Stomach smooth muscle (tissue), 2 donors: ENCODE measurements around the gene FADS6.

Experiments
- H3K27ac ChIP-seq: one replicate; pipeline ENCODE4 v1.7.0; 2013; ENCODE audit warnings: mild to moderate bottlenecking, low read length, inconsistent platforms
- H3K27me3 ChIP-seq, 2 donors: one replicate each; pipeline ENCODE4 v1.7.0; 2013; ENCODE audit warnings: low read length in 2 of 2; ENCODE audit not compliant: insufficient read depth in 2 of 2, control insufficient read depth in 1 of 2
- H3K36me3 ChIP-seq, 2 donors: one replicate each; pipeline ENCODE4 v1.7.0; 2013; ENCODE audit warnings: low read length in 2 of 2; ENCODE audit not compliant: control insufficient read depth in 2 of 2, insufficient read depth in 2 of 2
- H3K4me1 ChIP-seq: one replicate; pipeline ENCODE4 v1.7.0; 2013; ENCODE audit warnings: low read length; ENCODE audit not compliant: control insufficient read depth, insufficient read depth
- H3K4me3 ChIP-seq, 2 donors: one replicate each; pipeline ENCODE4 v1.7.0; 2013; ENCODE audit warnings: low read length in 2 of 2
- H3K9ac ChIP-seq, 2 donors: one replicate each; pipeline ENCODE4 v1.7.0; 2013; ENCODE audit warnings: low read length in 2 of 2, mild to moderate bottlenecking in 1 of 2
- H3K9me3 ChIP-seq, 2 donors: one replicate each; pipeline ENCODE4 v1.7.0; 2013; ENCODE audit warnings: low read length in 2 of 2; ENCODE audit not compliant: control insufficient read depth in 2 of 2
- donor health status: healthy.
- donor health status: Pancreatic carcinoma.

FADS6 gene

GRCh38 chr17:74858672-74859458 is 34.6 kb downstream of the FADS6 start:
- Histone ChIP-seq H3K9ac (no peak overlapping the region), H3K9me3 (no peaks in the 10 kb centered on the region)

GRCh38 chr17:74857191-74857590 is 36.2 kb downstream of the FADS6 start:
- no peak overlapping the region for H3K27ac ChIP-seq
- H3K36me3 ChIP-seq, result no peaks in the 10 kb centered on the region
- peaks cover 25% of the 10 kb centered on the region for H3K4me1 ChIP-seq
- H3K9ac ChIP-seq, result no peak overlapping the region
- no peak overlapping the region for H3K4me3 ChIP-seq
- H3K27me3 ChIP-seq, result peaks cover 61 to 84% of the 10 kb centered on the region in 2 donors
- H3K9me3 ChIP-seq, result no peaks in the 10 kb centered on the region

More at GRCh38 chr17:74858672-74859458, 34.6 kb downstream of the FADS6 start:
- H3K4me3 ChIP-seq, result no peak overlapping the region
- H3K27me3 ChIP-seq, result peaks cover 57 to 70% of the 10 kb centered on the region in 2 donors
- peaks cover 21% of the 10 kb centered on the region for H3K4me1 ChIP-seq
- H3K36me3 ChIP-seq, result no peaks in the 10 kb centered on the region
- H3K27ac ChIP-seq, result no peak overlapping the region

- Histone ChIP-seq H3K27me3 (peaks cover 61 to 87% of the 10 kb centered on the region in 2 donors), H3K36me3 (no peaks in the 10 kb centered on the region), H3K9ac (no peak overlapping the region), H3K4me3 (no peak overlapping the region), H3K27ac (no peak overlapping the region), H3K9me3 (no peaks in the 10 kb centered on the region), H3K4me1 (peaks cover 18% of the 10 kb centered on the region)
Measured at GRCh38 chr17:74856112-74856511, 37.3 kb downstream of the FADS6 start.

- no peak overlapping the region for H3K4me3 ChIP-seq
- H3K9me3 ChIP-seq, result no peaks in the 10 kb centered on the region
- no peak overlapping the region for H3K27ac ChIP-seq
- H3K27me3 ChIP-seq, result peaks cover 60 to 87% of the 10 kb centered on the region in 2 donors
- H3K36me3 ChIP-seq, result no peaks in the 10 kb centered on the region
- H3K9ac ChIP-seq, result no peak overlapping the region
- peaks cover 10% of the 10 kb centered on the region for H3K4me1 ChIP-seq
Measured at GRCh38 chr17:74855323-74855722, 38.1 kb downstream of the FADS6 start.

GRCh38 chr17:74854792-74855191 is 38.6 kb downstream of the FADS6 start:
- peaks cover 5% of the 10 kb centered on the region for H3K4me1 ChIP-seq
- no peak overlapping the region for H3K4me3 ChIP-seq
- H3K9ac ChIP-seq, result no peak overlapping the region
- H3K27ac ChIP-seq, result no peak overlapping the region
- peaks cover 61 to 85% of the 10 kb centered on the region in 2 donors for H3K27me3 ChIP-seq
- no peaks in the 10 kb centered on the region for H3K36me3 ChIP-seq
- H3K9me3 ChIP-seq, result no peaks in the 10 kb centered on the region

GRCh38 chr17:74853669-74854068 is 39.8 kb downstream of the FADS6 start:
- Histone ChIP-seq H3K4me1 (peaks cover 5% of the 10 kb centered on the region), H3K4me3 (no peak overlapping the region), H3K9ac (no peak overlapping the region), H3K27me3 (peaks cover 55 to 74% of the 10 kb centered on the region in 2 donors), H3K27ac (no peak overlapping the region), H3K9me3 (no peaks in the 10 kb centered on the region), H3K36me3 (no peaks in the 10 kb centered on the region)

GRCh38 chr17:74853048-74853397 is 40.4 kb downstream of the FADS6 start:
- H3K27me3 ChIP-seq, result peaks cover 54 to 72% of the 10 kb centered on the region in 2 donors
- H3K4me1 ChIP-seq, result peaks cover 5% of the 10 kb centered on the region
- H3K4me3 ChIP-seq, result no peak overlapping the region
- H3K9ac ChIP-seq, result no peak overlapping the region
- H3K9me3 ChIP-seq, result no peaks in the 10 kb centered on the region
- no peak overlapping the region for H3K27ac ChIP-seq
- H3K36me3 ChIP-seq, result no peaks in the 10 kb centered on the region

- no peak overlapping the region for H3K9ac ChIP-seq
- no peak overlapping the region for H3K27ac ChIP-seq
- H3K9me3 ChIP-seq, result no peaks in the 10 kb centered on the region
- no peak overlapping the region for H3K4me3 ChIP-seq
- no peaks in the 10 kb centered on the region for H3K36me3 ChIP-seq
- H3K4me1 ChIP-seq, result peaks cover 5% of the 10 kb centered on the region
- peaks cover 53 to 67% of the 10 kb centered on the region in 2 donors for H3K27me3 ChIP-seq
Measured at GRCh38 chr17:74852237-74853047, 41.0 kb downstream of the FADS6 start.

- H3K27me3 ChIP-seq, result peaks cover 46 to 60% of the 10 kb centered on the region in 2 donors
- no peak overlapping the region for H3K9ac ChIP-seq
- no peaks in the 10 kb centered on the region for H3K36me3 ChIP-seq
- H3K9me3 ChIP-seq, result no peaks in the 10 kb centered on the region
- peaks cover 5% of the 10 kb centered on the region for H3K4me1 ChIP-seq
- no peak overlapping the region for H3K27ac ChIP-seq
- H3K4me3 ChIP-seq, result no peak overlapping the region
Measured at GRCh38 chr17:74851612-74852236, 41.7 kb downstream of the FADS6 start.

- Histone ChIP-seq H3K4me1 (peaks cover 5% of the 10 kb centered on the region), H3K27me3 (peaks cover 47 to 61% of the 10 kb centered on the region in 2 donors), H3K36me3 (no peaks in the 10 kb centered on the region), H3K4me3 (no peak overlapping the region), H3K27ac (no peak overlapping the region), H3K9ac (no peak overlapping the region), H3K9me3 (no peaks in the 10 kb centered on the region)
Measured at GRCh38 chr17:74850914-74851313, 42.5 kb downstream of the FADS6 start.
